Hematopoietic multipotent progenitor cell treated with erythropoietin and hydrocortisone succinate and interleukin-3 and kit ligand, for 17 days (in vitro differentiated cells): ENCODE results near the gene RABGAP1L.
"Not testable (repeated sequence)": the region's sequence is repeated elsewhere in the genome, so short reads cannot be mapped to it uniquely, and the experiment has no call there.

Experiments
- DNase-seq: peaks from one replicate; pipeline ENCODE4 v3.0.0-alpha.2; 2015; ENCODE audit warnings: low spot score

RABGAP1L gene

GRCh38 chr1:174242856-174243255 is 83.5 kb downstream of the RABGAP1L start:
- DNase-seq: no peak

DNA sequence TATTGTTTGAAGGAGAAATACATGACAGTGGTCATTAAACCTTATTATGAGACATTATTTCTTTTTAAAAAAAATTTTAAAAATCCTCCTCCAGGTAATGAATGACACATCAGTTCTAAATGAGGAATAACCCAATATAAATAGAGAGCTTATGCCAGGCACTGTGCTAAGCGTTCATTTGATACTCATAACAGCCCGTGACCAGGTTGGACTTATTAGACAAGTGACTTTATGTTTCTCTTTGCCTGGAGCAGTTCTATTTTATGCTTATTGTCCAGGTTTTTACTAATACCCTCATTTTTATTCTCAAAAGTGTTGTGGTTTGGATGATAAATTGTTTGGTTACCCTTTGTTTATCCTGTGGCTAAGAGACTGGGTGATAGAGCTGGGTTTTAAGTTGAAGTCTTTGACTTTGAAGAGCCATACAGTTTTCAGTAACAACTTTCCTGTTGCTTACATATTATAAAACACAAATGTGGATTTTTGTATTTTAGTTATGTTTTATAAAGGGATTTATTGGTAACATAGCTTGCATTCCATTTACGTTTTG is 84.2 kb downstream of the RABGAP1L start:
- no peak for DNase-seq

DNA sequence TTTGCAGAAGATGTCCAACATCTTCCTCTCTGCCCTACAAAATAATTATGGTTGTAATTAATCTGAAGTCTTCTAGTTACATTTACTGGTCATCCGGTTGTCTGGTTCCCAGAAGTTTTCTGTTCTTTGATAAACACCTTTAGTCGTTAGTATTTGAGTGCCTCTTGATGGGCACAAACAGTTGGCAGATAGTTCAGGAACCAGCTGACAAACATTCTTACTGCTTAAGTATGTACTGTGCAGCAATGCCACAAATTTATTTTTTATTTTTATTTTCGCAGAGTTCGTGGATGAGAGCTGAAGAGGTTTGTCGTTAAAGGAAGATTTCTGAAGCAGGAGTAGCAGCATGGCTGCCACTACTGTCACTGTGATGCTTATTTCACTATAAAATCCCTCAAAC is 84.7 kb downstream of the RABGAP1L start:
- DNase-seq: no peak

DNA sequence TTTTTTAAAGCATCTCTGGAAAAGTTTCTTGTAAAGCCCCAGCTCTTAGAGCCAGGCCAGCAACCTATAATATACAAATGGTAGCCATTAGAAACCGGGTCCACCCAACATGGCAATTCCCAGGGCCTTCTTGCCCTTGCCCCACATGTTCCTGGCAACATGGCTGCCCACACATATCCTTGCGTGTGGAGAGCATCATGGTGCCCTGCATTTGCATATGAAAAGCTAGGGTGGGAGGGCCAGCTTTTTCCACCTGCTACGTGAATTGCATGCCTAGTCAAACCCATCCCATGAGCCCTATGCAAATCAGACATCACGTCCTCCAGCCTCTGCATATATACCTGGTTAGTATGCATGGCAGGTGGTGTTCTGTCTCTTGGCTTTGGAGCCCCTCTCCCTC is 88.2 kb downstream of the RABGAP1L start:
- no peak for DNase-seq

DNA sequence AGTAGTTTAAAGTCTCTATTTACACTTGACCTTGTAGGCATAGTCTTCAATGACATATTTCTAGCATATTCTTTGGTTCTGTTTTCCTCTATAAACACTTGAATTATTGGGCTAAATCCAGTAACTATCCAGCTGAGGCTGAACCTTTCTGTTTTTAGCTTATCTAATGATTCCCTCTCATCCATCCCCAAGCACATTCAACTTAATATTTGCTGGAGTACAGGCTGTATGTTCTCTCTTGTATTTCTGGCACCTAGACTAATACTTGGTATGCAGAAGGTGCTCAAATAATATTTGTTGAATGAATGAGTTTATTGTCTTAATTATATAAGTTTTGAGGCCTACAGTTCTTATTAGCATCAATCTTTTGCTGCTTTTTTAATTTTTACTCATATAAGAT is 88.7 kb downstream of the RABGAP1L start:
- DNase-seq: no peak

- DNase-seq: not testable (repeated sequence)
These were observed 97.1 kb downstream of the RABGAP1L start for GRCh38 chr1:174256386-174256785.

GRCh38 chr1:174258148-174258550 is 98.8 kb downstream of the RABGAP1L start:
- peak; percentile 48 for DNase-seq

- peak; percentile 11 for DNase-seq
These were observed 103.3 kb downstream of the RABGAP1L start for GRCh38 chr1:174262349-174263241.

GRCh38 chr1:174265282-174265681 is 106.0 kb downstream of the RABGAP1L start:
- DNase-seq: no peak

DNA sequence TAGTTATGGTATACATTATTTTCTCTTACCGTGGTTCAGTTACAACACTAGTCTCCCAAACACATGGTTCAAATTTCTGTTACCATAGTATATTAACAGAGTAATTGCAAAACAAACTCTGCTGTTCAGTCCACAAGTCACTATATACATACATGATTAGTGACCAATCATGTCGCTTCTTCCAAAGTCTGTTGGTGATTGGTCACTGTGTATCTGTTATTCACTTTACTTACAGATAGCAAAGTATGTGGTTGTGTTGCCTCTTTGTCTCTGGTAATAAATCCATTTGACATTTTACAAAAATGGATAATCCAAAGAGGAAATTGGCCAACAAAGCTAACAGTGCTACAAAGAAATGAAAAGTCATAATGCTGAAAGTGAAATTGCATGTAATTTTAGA is 107.2 kb downstream of the RABGAP1L start:
- no peak for DNase-seq

- DNase-seq: no peak
These were observed 107.8 kb downstream of the RABGAP1L start for GRCh38 chr1:174266991-174267612.

DNA sequence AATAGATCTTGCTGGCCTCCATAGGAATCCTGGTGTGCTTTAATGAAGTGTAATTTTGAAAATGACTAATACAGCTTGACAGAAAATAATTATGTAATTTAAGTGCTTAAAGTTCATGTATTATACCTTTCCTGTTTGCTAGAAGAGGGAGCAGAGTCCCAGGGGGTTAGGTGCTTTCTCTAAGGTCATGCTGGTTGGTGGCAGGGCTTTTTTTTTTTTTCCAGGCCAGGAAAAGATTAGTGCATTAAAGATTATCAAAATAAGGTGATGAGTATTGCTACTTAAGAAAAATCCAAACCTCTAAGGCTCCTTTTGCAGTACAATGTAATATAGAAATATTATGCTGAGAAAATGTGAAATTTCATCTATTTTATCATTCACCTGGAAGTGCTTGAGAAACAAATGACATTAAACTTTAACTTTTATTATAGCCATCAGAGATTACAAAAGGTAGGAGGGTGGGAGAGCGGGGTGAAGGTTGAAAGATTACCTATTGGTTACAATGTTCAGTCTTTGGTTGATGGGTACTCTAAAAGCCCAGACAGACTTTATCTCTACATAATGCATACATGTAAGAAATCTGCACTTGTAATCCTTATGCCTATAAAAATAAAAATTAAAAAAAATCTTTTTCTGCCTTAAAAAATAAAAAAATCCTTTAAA is 110.8 kb downstream of the RABGAP1L start:
- DNase-seq: no peak

GRCh38 chr1:174273190-174273589 is 113.9 kb downstream of the RABGAP1L start:
- DNase-seq: no peak

- DNase-seq: no peak
These were observed 114.5 kb downstream of the RABGAP1L start for GRCh38 chr1:174273776-174274175.

DNA sequence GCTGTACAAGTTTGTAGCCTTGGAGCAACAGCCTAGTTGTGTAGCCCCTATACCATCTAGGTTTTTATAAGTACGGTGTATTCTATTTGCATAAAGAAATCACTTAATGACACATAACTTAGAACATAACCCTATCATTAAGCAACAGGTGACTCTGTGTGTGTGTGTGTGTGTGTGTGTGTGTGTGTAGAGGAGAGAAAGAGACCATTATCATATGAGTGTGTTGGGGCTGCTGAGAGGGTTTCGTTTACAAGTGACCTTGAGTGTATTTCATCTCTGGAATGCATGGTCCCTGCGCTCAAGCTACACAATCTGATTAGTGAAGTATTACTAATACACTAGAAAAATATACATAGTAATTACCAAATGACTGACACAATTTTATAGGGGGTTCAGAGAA is 115.1 kb downstream of the RABGAP1L start:
- no peak for DNase-seq

- no peak for DNase-seq
These were observed 115.6 kb downstream of the RABGAP1L start for GRCh38 chr1:174274884-174275283.

GRCh38 chr1:174276087-174276486 is 116.8 kb downstream of the RABGAP1L start:
- DNase-seq: no peak

DNA sequence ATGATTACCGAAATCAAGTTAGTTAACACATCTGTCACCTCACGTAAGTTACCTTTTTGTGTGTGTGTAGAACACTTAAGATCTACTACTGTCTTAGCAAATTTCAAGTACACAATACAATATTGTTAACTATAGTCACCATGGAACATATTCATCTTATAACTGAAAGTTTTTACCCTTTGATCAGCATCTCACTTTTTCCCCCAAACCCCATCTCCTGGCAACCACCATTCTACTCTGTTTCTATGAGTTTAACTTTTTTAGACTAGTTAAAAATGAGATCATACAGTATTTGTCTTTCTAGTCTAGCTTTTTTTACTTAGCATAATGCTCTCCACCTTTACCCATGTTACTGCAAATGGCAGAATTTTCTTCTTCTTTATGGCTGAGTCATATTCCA is 124.7 kb downstream of the RABGAP1L start:
- no peak for DNase-seq

DNA sequence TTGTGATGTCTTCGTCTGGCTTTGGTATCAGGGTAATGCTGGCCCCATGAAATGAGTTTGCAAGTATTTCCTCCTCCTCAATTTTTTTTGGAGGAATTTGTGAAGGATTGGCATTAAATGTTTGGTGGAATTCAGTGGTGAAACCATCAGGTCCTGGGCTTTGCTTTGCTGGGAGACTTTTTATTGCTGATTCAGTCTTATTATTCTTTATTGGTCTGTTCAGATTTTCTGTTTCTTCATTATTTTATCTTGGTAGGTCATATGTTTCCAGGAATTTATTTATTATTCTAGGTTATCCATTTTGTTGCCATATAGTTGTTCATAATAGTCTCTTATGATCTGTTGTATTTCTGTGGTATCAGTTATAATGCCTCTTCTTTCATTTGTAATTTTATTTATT is 126.7 kb downstream of the RABGAP1L start:
- no peak for DNase-seq

- DNase-seq: no peak
These were observed 130.5 kb downstream of the RABGAP1L start for GRCh38 chr1:174289644-174290310.

DNA sequence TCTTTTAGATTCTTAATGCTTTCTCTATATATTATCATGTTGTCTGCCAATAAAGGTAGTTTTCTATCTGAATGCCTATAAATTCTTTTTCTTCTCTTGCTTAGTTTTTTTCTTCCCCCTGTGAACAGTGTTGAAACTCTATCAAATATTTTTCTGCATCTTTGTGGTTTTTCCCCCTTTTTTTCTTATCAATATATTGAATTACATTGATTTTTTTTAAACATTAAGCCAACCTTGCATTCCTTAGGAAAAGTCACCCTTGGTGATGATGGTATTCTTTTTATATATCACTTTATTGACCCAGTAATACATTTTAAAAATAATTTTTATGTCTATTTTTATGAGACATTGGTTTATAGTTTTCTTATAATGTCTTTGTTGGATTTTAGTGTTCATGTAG is 131.7 kb downstream of the RABGAP1L start:
- no peak for DNase-seq

GRCh38 chr1:174296309-174296708 is 137.0 kb downstream of the RABGAP1L start:
- no peak for DNase-seq
